HepG2 (cell line): ENCODE data around the gene SIX3. TPM values are rescaled to one million over a fixed set of nuclear protein-coding genes. Genes with fewer than 3 reads are reported as not detected.

Source experiments
- polyA plus RNA-seq, 8 experiments: library from polyadenylated mRNA; depleted of rRNA in 3 of 8; stranded (reverse) in 7 of 8; unstranded in 1 of 8; fragments of >200 nt; fragmentation: Illumina TruSeq in 4 of 8; extraction: Trizol in 4 of 8; gene quantifications; 2 replicates each; pipeline versions ENCODE4 v1.2.1 to v1.2.3, GENCODE V29; 2011 to 2016; ENCODE audit warnings: low read depth in 4 of 8, missing spikeins in 1 of 8, mixed read lengths in 1 of 8; ENCODE audit not compliant: insufficient read depth in 1 of 8
- total RNA-seq, 5 experiments: library from RNA; depleted of rRNA; stranded (reverse); fragments of >200 nt; fragmentation: Illumina TruSeq; extraction: Trizol; gene quantifications; 2 replicates each; pipeline ENCODE4 v1.2.3, GENCODE V29; 2016; ENCODE audit warnings: low read depth in 1 of 5
- TF ChIP-seq, protein P1 (sequence below), 2 experiments: fragments of 450-650 bp in 1 of 2; sonication (generic) in 1 of 2; formaldehyde crosslinking in 1 of 2; IDR thresholded peaks; 2 replicates each; pipeline versions ENCODE4 v1.6.1 to v1.8.0; 2016 to 2022; ENCODE audit warnings: antibody characterized with exemption in 1 of 2, mild to moderate bottlenecking in 1 of 2, missing genetic modification reagents in 1 of 2

The SIX3 gene
- total and polyA plus RNA-seq, 2 of the 13 experiments (the other 11 are each of a cell fraction or from before 2014, with no cell fraction given) = not detected

DNA sequence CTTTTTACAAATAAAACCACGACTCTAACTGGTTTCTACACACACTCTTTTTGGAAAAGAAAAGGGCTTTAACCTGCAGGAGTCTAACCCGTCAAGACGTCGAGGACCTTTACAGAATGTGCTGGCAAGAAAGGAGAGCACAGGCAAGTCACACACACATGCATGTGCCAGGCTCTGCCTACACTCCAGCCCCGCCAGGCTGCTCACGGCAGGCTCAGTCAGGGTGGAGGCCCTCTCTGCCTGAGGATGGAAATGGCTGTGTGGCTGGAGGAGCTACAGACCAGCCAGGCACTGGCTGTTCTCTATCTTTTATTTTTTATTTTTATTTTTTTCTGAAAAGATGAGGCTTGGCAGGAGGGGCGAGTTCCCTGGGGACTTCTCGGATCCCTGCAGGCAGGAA, 10.2 kb downstream of the SIX3 start (continued):
- TF ChIP-seq, protein P1, sequence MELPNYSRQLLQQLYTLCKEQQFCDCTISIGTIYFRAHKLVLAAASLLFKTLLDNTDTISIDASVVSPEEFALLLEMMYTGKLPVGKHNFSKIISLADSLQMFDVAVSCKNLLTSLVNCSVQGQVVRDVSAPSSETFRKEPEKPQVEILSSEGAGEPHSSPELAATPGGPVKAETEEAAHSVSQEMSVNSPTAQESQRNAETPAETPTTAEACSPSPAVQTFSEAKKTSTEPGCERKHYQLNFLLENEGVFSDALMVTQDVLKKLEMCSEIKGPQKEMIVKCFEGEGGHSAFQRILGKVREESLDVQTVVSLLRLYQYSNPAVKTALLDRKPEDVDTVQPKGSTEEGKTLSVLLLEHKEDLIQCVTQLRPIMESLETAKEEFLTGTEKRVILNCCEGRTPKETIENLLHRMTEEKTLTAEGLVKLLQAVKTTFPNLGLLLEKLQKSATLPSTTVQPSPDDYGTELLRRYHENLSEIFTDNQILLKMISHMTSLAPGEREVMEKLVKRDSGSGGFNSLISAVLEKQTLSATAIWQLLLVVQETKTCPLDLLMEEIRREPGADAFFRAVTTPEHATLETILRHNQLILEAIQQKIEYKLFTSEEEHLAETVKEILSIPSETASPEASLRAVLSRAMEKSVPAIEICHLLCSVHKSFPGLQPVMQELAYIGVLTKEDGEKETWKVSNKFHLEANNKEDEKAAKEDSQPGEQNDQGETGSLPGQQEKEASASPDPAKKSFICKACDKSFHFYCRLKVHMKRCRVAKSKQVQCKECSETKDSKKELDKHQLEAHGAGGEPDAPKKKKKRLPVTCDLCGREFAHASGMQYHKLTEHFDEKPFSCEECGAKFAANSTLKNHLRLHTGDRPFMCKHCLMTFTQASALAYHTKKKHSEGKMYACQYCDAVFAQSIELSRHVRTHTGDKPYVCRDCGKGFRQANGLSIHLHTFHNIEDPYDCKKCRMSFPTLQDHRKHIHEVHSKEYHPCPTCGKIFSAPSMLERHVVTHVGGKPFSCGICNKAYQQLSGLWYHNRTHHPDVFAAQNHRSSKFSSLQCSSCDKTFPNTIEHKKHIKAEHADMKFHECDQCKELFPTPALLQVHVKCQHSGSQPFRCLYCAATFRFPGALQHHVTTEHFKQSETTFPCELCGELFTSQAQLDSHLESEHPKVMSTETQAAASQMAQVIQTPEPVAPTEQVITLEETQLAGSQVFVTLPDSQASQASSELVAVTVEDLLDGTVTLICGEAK (IDR thresholded peaks at IDR 0.05) = no peak
- TF ChIP-seq, protein P1 (CRISPR knock-in tag; IDR thresholded peaks at IDR 0.05) = 0 out of 2 replicates have a peak, but pooled peaks have one; percentile 21
